HG03045 (cell line): ENCODE results near the gene PRKCA.

Source experiments
- ATAC-seq: cut with Tn5 transposase; IDR thresholded peaks from one replicate; pipeline ENCODE4 v1.9.1; 2021; ENCODE audit warnings: mild to moderate bottlenecking, moderate library complexity; ENCODE audit not compliant: unreplicated experiment

Gene PRKCA

DNA sequence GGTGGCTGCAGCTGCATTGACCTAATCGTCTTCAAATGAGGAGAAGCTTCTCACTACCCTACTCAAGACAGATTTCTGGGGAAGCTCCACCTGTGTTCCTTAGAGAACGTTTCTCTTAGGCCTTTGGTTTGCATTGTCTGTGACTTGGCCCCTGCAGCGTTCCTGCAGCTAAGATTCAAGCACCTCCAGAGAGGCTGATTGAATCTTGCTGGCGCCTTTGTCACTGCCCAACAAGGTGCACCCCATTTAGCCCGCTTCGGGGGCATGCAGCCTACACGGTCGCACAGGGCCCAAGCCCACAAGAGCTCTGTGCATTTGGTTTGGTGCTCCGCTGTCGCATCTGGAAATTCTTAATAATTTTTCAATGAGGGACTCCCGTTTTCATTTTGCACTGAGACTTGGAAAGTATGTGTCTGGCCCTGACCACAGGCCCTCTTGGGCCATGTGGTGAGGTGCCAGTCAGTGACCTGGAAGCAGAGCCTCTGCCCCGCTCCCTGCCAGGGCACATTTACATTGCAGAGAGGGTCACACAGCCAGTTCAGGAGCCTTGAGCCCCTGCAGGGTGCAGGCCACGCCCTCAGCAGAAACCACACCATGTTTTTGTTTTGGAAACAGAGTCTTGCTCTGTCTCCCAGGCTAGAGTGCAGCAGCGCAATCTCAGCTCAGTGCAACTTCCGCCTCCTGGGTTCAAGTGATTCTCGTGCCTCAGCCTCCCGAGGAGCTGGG is 481.4 kb downstream of the PRKCA start:
- no peak for ATAC-seq

DNA sequence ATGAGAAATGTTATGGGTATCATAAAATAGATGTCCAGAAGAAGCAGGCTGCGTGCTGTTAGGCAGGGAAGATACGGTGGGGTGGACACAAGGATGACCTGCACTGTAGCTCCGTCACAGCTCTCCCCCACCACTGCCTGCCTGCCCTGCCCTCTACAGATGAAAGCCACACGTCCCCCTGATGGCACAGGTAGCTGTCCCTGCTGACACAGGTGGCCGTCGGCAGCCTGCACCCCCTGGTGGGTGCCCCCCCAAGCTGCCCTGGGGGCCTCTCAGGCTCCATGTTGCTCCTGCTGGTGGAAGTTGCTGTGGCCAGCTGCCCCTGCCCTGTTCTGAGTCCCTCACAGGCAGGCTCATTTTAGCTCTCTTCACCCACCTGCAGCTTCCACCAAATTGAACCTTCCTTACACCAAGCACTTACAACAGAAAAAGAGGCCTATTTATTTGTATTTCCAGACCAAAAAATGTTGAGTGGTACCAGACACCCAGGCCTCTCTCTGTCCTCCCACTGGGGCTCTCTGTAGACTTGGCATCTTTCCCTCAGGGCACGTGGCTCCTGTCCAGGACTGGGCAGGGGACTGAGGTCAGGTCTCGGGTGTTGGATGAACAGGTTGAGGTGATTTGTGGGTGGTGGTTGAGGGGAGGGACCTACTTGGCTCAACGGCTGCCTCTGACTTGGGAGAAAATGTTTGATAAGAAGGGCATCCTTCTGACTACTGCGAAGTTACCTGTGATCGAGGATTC is 482.4 kb downstream of the PRKCA start:
- no peak for ATAC-seq

DNA sequence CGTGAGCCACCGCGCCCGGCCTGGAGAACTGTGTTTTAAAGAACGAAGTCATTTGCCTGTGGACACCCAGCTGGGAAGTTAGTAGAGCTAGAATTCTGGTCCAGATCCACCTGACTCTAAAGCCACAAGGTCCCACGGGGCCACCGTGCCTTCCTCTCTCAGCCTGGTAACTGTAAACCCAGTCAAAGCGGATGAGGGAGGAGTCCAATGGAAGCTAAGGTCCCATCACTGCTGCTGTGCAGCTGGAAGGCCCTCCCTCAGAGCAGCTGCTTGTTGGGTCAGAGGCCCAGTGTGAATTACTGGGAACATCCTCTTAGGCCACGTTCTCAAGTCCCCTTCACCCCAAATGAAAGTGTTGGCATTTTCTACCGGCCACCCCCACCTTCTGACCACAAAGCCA is 483.7 kb downstream of the PRKCA start:
- no peak for ATAC-seq

DNA sequence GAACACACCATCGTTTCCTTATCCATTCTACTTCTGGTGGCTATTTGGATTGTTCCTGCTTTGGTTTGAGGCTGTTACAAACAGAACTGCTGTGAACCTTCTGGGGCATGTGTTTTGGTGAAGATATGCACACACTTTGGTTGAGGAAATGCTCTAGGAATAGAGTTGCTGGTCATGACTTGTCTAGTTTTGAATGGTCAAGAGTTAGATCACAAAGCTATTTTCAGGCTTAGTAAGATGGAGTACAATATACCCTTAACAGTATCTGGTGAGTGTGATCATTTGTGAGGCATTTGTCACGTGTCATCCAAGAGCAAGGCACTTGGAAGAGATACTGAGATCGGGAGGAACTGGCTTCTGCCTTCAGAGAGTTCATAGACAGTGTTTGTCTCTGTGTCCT is 485.5 kb downstream of the PRKCA start:
- ATAC-seq: no peak

DNA sequence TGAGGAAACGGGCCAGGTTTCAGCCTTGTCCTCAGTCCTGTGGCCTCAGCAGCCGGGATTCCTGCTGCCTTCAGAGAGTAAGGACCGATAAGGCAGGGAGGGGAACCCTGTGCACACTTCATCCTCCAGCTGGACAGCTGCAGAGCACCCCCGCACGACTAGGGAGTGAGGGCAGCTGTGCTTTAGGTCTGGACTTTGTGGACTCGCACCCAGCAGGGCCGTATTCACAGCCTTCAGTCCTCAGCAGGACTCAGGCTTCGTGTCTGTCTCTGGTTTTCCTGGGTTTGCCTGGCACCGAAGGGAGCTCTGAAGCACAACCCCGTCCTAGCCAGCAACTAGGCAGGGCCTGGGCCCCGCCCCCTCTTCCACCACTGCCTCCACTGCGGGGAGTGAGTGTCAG is 486.7 kb downstream of the PRKCA start:
- ATAC-seq: no peak

DNA sequence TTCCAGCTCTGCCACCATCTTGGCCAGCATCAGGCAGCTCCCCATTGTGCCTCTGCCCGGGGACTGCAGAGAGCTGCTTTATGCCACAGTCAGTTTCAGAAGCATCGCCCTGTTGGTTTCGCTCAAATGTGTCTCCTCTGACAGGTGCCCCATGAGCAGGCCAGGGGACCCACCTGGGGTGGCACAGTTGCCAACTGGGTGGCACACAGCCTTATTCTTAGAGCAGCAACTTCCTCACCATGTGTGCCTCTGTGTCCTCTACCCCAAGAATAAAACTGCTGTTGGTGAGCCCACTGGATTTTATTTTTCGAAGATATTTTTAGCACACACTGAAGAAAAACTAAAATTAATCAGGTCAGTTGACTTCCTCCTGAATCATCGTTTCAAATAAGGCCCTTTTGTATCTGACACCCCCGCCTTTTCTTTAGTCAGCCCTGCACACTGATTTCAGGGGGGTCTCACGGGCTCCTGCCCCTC is 487.6 kb downstream of the PRKCA start:
- ATAC-seq: no peak

DNA sequence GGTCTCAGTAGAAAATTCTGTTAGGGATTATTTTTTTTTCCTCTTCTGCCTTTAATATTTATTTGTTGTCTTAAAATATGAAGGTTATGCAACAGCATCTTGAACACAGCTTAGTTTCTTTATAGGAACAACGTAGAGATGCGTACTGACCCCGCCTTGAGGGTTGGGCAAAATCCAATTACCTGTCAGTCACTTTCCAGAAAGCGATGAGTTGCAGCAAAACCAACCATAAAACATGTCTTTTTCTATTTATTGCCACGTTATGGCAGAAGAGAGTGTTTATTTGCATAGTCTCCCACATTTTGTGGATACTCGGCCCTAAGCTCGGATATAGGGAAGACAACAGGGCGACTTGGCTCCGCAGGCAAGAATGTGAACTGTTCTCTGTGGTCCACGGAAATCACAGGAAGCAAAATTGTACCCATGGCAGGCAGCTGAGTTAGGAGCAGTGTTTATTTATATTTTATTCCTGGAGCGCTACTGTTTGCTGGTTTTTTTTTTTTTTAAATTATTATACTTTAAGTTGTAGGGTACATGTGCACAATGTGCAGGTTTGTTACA is 488.2 kb downstream of the PRKCA start:
- ATAC-seq: no peak

DNA sequence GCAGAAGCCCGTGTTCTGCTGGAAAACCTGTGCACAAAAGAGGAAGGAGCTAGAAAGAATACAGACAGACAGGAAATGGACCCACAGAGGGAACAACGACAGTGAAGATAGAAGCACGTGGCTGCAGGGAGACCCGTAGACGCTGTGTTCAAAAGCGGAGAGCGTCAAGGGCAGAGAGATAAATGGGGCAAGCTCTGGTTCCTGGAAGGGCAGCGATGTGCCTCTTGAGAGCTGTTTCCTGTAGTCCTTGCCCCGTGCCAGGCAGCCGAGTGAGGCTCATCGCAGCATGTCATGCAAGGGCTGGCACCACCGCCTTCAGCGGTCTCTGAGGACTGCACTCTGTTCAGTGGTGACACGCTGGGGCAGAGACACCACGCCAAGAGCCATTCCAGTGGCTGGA is 488.9 kb downstream of the PRKCA start:
- no peak for ATAC-seq

DNA sequence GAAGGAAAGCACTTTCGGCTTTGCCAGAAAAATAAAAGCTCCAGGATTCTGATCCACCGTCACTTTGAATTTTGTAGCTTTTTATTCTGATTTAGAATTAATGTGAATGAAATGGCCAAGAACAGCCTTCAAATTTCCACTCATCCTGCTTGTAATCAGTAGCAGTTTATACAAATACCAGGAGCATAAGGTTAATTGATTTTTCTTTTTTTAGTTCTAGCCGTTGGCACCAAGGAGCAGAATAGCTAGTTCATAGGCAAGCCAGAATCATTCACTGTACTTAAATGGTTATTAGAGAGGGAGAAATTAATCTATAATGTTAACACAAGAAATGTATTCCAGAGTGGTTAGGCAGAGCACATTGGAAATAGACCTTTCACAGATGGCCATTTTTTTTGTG is 491.4 kb downstream of the PRKCA start:
- ATAC-seq: no peak

DNA sequence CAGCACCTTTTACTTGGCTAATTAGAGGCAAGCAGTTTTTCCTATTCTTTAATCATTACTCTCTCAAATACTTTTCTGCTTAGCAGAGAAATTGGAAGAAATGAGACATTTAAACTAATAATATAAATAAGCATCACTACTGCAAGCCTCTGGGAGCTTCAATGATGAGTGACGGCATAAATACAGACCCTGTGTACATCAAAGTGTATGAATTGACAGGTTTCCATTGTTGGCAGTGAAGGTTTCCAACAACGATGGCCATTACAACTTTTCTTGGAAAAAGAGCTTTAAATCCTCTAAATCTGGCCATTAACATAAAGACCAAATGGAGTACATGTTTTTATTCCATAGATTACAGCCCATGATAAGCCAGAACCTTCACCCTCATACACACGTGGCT is 493.1 kb downstream of the PRKCA start:
- no peak for ATAC-seq

DNA sequence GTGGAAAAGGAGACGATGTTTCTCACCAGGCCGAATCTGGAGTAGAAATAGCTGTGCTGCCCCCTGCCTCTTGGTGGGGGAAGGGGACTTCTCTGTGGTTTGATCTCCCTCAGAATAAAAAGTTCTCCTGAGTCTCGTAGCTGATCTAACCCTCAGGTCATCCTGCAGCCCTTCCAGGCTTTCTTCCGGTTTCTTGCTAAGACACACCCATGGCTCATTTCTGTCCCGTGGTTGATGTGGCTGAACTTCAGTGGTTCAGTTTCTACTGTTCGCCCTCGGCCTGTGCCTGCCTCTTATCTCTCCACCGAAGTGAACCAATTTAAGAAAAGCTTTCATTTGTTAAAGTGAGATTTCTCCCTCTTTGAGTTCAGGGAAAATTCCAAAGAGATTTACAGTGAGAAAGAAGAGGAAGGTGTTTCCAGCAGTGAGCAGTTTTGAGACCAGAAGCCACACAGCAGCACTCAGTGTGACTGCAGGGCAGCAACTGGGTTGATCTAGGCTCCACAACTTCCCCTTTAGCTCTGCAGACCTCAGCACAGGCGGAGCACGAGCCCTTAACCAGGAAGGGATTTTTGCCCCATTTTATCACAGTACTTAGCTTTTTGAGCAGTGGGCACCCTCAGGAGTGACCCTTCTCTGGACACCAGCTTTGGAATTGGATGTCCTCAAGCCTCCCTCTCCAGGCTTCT is 497.6 kb downstream of the PRKCA start:
- no peak for ATAC-seq

DNA sequence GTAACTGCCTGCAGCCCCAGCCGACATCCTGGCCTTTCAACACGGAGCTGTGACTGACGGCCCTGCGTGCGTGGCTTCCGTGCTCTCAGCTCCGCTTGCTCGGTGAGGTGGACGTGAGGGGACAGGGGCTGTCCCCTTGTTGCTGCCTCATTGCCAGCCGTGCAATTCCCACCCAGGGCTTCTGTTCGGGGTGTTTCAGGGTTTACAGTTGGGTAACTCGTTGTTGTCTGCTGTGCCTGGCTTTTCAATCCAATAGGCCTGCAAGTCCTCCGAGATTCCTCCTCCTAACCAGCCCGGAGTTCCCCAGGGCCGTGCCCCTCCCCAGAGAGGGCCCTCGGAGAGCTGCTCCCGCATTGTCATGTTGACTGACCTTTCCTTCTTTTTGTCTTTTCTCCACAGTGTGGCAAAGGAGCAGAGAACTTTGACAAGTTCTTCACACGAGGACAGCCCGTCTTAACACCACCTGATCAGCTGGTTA is 501.1 kb downstream of the PRKCA start:
- no peak for ATAC-seq

DNA sequence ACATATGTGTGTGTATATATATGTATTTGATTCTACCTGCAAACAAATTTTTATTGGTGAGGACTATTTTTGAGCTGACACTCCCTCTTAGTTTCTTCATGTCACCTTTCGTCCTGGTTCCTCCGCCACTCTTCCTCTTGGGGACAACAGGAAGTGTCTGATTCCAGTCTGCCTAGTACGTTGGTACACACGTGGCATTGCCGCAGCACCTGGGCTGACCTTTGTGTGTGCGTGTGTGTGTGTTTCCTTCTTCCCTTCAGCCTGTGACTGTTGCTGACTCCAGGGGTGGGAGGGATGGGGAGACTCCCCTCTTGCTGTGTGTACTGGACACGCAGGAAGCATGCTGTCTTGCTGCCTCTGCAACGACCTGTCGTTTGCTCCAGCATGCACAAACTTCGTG is 503.2 kb downstream of the PRKCA start:
- ATAC-seq: no peak

DNA sequence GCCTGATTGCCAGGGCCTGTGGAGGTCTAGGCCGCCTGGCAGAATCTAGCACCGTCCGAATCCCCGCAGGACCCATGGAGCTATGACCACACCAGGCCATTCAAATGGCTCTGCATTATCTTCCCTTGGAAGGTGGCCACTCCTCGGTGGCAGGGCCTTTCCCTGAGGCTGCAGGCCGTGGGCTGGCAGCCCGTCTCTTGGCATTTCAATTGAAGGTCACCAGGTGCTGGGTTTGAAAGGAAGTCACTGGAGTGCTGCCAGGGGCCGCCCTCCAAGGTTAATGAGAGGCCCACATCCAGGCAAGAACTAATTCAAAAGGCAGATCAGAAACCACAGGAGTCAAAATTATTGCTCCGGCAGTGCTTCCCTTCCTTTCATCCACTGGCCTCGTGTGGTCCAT is 504.8 kb downstream of the PRKCA start:
- no peak for ATAC-seq

DNA sequence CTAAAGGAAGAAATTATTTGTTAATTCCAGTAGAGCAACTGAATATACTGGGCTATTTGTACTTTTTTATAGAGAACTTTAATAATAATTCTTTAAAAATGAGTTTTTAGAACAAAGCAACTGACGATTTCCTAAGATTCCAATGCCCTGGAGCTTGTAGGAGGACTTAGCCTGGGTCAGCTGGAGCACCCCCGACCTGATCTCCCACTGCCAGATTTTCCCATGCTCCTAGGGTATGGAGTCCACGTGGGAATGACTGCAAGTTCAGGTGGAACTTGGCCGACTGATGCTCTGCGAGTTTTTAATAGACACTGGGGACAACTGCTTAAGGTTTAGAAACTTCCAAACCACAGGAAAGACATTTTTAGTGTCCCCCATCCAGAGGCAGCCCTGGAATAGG is 507.0 kb downstream of the PRKCA start:
- no peak for ATAC-seq

DNA sequence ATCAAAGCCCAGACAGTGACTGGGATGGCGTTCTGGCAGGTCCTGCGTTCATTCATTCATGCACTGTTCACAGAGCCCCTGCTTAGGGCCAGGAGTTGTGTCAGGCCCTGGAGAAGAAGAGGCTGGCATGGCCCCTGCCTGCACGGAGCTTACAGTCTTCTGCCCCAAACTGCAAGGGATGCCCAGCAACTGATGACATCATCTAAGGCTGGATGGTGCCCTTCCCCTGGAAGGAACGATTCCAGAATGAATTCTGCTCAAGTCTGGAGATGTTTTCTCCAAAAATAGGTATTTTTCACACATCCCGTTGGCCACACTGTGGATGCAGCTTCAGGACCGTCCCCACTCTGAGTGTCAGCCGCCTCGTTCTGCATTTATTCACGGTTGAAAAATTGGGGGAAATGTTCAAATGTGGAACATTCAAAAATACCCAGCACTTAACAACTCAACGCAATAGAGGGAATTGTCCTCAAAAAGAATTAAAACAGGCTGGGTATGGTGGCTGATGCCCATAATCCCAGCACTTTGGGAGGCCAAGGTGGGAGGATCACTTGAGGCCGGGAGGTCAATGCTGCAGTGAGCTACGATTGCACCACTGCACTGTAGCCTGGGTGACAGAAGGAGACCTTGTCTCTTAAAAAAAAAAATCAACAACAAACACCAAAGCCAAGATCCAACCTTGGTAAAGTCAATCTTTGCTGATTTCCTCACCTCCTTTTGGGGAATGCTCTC is 508.7 kb downstream of the PRKCA start:
- ATAC-seq: no peak

DNA sequence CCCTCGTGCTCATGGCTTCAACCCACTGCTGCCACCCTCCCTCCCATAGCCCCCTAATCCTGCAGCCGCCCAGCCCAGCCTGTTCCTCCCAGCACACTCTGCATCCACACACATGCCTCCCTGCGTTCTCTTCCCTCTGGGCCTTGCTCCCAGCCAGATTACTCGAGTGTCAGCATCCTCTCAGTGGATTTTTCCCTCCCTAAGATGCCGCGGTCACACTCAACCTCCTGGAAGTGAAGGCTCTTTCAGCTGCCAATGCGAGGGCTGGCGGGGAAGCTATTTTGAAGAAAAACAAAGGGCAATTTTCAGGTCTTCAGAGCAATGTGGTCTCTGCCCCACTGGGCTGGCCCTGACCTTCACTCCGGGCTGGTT is 509.3 kb downstream of the PRKCA start:
- ATAC-seq: no peak

DNA sequence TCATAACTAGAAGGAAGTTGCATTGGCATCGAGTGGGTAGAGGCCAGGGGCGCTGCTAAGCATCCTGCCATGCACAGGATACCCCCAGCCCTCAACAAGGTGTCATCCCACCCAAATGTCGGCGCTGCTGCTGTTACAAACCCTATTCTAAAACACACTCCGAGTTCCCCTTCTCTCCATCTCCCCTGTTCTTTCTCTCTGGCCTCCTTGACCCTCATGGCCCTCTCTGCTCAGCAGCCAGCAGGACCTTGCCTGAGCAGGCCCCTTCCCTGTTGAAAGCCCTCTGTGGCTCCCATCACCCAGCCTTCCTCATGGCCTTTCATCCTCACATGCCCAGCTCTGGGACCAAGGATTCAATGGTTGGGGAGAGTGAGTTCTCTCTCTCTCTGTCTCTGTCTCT is 510.2 kb downstream of the PRKCA start:
- no peak for ATAC-seq

DNA sequence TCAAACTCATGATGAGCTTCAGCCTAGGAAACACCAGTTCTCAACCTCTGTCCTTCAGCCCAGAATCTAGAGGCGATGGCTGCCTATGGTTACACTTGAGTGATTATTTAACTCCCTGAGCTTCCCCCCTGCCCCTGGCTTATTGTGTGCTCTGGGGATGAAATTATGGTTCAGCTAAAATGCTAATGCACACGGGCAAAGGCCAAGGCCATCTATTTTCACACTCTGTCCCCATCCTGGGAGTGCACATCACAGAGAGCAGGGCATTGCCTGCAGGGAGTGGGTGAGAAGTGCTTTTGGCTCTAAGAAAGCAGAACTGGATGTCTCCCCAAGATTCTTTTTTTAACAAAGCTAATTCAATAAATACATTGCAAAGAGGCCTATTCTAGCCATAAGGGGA is 510.9 kb downstream of the PRKCA start:
- no peak for ATAC-seq

DNA sequence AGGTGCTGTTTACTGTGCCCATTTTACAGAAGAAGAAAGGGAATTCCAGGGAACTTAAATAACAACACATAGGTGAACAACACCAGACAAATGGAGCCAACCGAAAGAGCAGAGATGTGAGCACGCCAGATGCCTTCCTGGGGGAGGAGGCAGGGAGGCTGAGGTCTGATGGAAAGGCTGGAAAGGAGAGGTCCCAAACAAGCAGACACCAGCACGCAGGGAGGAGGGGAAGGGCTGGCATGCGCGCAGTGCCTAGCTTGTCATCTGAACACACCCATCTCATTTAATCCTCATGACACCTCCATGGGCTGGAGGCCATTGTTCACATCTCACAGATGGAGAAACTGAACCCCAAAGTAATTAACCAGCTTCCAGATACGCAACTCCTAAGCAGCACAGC is 511.6 kb downstream of the PRKCA start:
- ATAC-seq: no peak

DNA sequence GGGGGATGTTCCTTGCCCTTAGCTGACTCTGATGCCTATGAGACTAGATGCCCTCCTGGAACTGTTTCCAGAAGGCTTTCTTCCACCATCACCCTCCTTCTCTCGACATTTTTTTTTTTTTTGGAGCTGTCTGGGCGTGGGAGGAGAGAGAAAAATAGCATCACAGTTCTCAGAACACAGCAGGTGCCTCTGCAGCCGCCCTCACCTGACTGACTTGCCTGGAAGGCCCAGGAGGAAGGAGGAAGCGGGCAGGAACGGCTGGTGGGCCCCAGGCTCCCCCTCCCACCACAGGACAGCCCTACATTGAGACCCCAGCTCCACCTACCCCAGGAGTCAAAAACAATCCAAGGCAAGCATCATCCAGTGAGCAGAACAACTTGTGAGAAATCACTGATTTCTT is 512.2 kb downstream of the PRKCA start:
- no peak for ATAC-seq
